Sigmoid colon (tissue), 7 donors: ENCODE measurements around the gene CEMIP. TPM values are rescaled to one million over a fixed set of nuclear protein-coding genes. Genes with fewer than 3 reads are reported as not detected.

Experiments
- DNase-seq: peaks from one replicate; pipeline ENCODE4 v3.0.0-alpha.2; 2019
- H3K27ac ChIP-seq, 4 donors: fragments of 200-600 bp; sonication (generic); one replicate each; pipeline ENCODE4 v1.5.1; 2016 to 2019; ENCODE audit warnings: mild to moderate bottlenecking in 1 of 4
- H3K27me3 ChIP-seq, 3 donors: fragments of 200-600 bp; sonication (generic); one replicate each; pipeline ENCODE4 v1.5.1; 2019; ENCODE audit warnings: mild to moderate bottlenecking in 1 of 3
- H3K36me3 ChIP-seq, 4 donors: fragments of 200-600 bp; sonication (generic); one replicate each; pipeline ENCODE4 v1.5.1; 2016 to 2019
- H3K4me1 ChIP-seq, 4 donors: fragments of 200-600 bp; sonication (generic); one replicate each; pipeline ENCODE4 v1.5.1; 2017 to 2019
- H3K4me3 ChIP-seq, 4 donors: fragments of 200-600 bp; sonication (generic); one replicate each; pipeline ENCODE4 v1.5.1; 2017 to 2019; ENCODE audit warnings: mild to moderate bottlenecking in 2 of 4, moderate library complexity in 1 of 4
- H3K9me3 ChIP-seq, 4 donors: fragments of 200-600 bp in 3 of 4; sonication (generic) in 3 of 4; one replicate each; pipeline versions ENCODE4 v1.5.1 to v1.6.1; 2013 to 2019
- CTCF ChIP-seq, 4 experiments: fragments of 450-650 bp in 3 of 4; fragments of 200-600 bp in 1 of 4; IDR thresholded peaks; one replicate each; pipeline ENCODE4 v1.5.1; 2016 to 2019; ENCODE audit warnings: antibody characterized with exemption in 4 of 4, mild to moderate bottlenecking in 3 of 4, moderate library complexity in 2 of 4
- EP300 ChIP-seq, 4 donors: sonication (generic); formaldehyde crosslinking; IDR thresholded peaks; one replicate each; pipeline ENCODE4 v1.6.1; 2017; ENCODE audit warnings: antibody characterized with exemption in 4 of 4
- POLR2A ChIP-seq, 2 donors: fragments of 450-650 bp; IDR thresholded peaks; one replicate each; pipeline ENCODE4 v1.6.1; 2016; ENCODE audit warnings: antibody characterized with exemption in 2 of 2, mild to moderate bottlenecking in 2 of 2, moderate library complexity in 2 of 2
- POLR2AphosphoS5 ChIP-seq, 4 donors: sonication (generic); formaldehyde crosslinking; IDR thresholded peaks; one replicate each; pipeline ENCODE4 v1.6.1; 2017; ENCODE audit warnings: antibody characterized with exemption in 4 of 4
- WGBS, 2 donors: extraction: QIAGEN DNeasy Blood & Tissue Kit; methylation state at CpG; one replicate each; pipeline ENCODE4 v1.1.7; 2013; 5-methylcytosine and 5-hydroxymethylcytosine counted together
- intact Hi-C: fragments of 100-400 bp; cut with DNase I; formaldehyde crosslinking; loops from one replicate; pipeline ENCODE4 v1.15.1; 2023
- polyA plus RNA-seq, 3 donors: library from polyadenylated mRNA; stranded (reverse); fragments of 200-250 nt; gene quantifications; one replicate each; pipeline ENCODE4 v1.2.3, GENCODE V29; 2013
- total RNA-seq, 4 donors: library from RNA; depleted of rRNA; stranded (reverse); fragments of >200 nt; gene quantifications; one replicate each; pipeline ENCODE4 v1.1.0, GENCODE V29; 2016
- donor health status: healthy with polysubstance abuse.
- donor health status: Bipolar disorder and iron deficiency.
- donor health status: healthy.

The CEMIP gene
- total and polyA plus RNA-seq, 7 donors: under 0.01 to 2.1 (median under 0.01) TPM; not detected in 2

DNA sequence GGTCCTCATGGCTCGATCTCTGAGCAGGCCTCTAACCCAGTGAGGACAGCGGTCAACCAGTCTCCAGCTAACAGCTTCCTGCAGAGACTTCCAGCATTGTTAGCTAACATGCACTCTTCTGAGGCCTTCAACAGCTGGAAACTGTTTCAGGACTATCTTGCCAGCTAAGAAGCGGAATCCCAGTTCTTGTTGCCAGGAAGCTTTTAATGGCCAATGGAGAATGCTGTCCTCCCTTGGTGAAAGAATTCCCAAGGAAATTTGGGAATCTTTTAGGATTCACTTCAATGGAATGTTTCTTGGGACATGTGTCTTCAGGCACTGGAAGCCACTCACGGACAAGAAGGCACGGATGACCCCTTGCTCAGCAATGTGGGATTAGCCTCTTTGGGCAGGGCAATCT, 91.7 kb downstream of the CEMIP start:
- TF ChIP-seq POLR2AphosphoS5 (IDR thresholded peaks at IDR 0.05) (no peak), EP300 (IDR thresholded peaks at IDR 0.05) (no peak), CTCF (IDR thresholded peaks at IDR 0.05) (no peak), POLR2A (IDR thresholded peaks at IDR 0.05) (no peak)

GRCh38 chr15:80871858-80872257, 92.7 kb downstream of the CEMIP start:
- Histone ChIP-seq H3K36me3 (no peaks in the 10 kb centered on the region), H3K4me3 (no peak overlapping the region), H3K4me1 (peaks cover 0 to 11% (median 7%) of the 10 kb centered on the region in 4 donors), H3K27ac (no peak overlapping the region), H3K27me3 (no peaks in the 10 kb centered on the region), H3K9me3 (no peaks in the 10 kb centered on the region)
- intact Hi-C loops: no loop called here
- TF ChIP-seq POLR2A (IDR thresholded peaks at IDR 0.05) (no peak), EP300 (IDR thresholded peaks at IDR 0.05) (no peak), POLR2AphosphoS5 (IDR thresholded peaks at IDR 0.05) (no peak), CTCF (IDR thresholded peaks at IDR 0.05) (no peak)
- no peak for DNase-seq
- WGBS, 2 donors: 92 to 94% methylated on average over 12 of the region's 12 CpGs

More for the DNA sequence above, 91.7 kb downstream of the CEMIP start:
- H3K27me3 ChIP-seq: no peaks in the 10 kb centered on the region
- WGBS, 2 donors: 78 to 87% methylated on average over 5 of the region's 5 CpGs
- no peak overlapping the region for H3K27ac ChIP-seq
- no peak overlapping the region for H3K4me3 ChIP-seq
- peaks cover 0 to 6% (median 3%) of the 10 kb centered on the region in 4 donors for H3K4me1 ChIP-seq
- H3K36me3 ChIP-seq: no peaks in the 10 kb centered on the region
- DNase-seq: no peak
- no peaks in the 10 kb centered on the region for H3K9me3 ChIP-seq
- intact Hi-C loops: no loop called here

DNA sequence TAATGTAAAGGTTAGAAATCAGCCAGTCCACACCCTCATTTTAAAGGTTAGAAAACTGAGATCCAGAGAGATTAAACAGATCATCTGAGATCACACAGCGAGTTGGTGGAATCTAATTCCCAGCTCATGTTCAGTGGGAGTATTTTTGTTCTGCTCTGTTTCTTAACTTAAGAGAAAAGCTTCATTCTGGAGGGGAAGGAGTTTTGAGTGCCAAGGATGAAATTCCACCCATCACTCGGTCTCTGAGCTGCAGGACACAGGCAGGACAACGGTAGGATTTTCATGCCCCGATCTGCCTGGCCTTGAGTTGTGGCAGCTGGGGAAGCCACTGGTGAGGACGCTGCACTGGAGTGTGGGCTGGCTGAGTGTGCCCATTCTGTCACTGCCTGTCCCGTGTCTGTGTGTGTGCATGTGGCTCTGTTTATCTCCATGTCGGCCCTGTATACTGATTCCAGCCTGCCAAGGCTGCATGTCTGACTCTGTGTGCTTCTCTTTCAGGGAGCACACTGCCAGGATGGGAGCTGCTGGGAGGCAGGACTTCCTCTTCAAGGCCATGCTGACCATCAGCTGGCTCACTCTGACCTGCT, 94.3 kb downstream of the CEMIP start:
- Histone ChIP-seq H3K27ac (no peak overlapping the region), H3K4me1 (peaks cover 0 to 11% (median 9%) of the 10 kb centered on the region in 4 donors), H3K4me3 (no peak overlapping the region), H3K27me3 (no peaks in the 10 kb centered on the region), H3K36me3 (no peaks in the 10 kb centered on the region), H3K9me3 (no peaks in the 10 kb centered on the region)
- TF ChIP-seq POLR2A (IDR thresholded peaks at IDR 0.05): no peak
- TF ChIP-seq EP300 (IDR thresholded peaks at IDR 0.05): no peak
- no peak for TF ChIP-seq POLR2AphosphoS5 (IDR thresholded peaks at IDR 0.05)
- no peak for TF ChIP-seq CTCF (IDR thresholded peaks at IDR 0.05)
- intact Hi-C loops: no loop called here
- WGBS, 2 donors: 84 to 90% methylated on average over 7 of the region's 7 CpGs
- DNase-seq: no peak

GRCh38 chr15:80875568-80876347, 96.6 kb downstream of the CEMIP start:
- no peak for DNase-seq
- no peak overlapping the region for H3K27ac ChIP-seq
- WGBS, 2 donors: 75 to 85% methylated on average over 8 of the region's 8 CpGs

More at GRCh38 chr15:80875568-80876347, 96.6 kb downstream of the CEMIP start:
- Histone ChIP-seq H3K27me3 (no peaks in the 10 kb centered on the region), H3K36me3 (no peaks in the 10 kb centered on the region), H3K9me3 (no peaks in the 10 kb centered on the region), H3K4me3 (no peak overlapping the region), H3K4me1 (peaks cover 0 to 23% (median 9%) of the 10 kb centered on the region in 4 donors)
- intact Hi-C loops: no loop called here
- TF ChIP-seq EP300 (IDR thresholded peaks at IDR 0.05) (no peak), CTCF (IDR thresholded peaks at IDR 0.05) (no peak), POLR2AphosphoS5 (IDR thresholded peaks at IDR 0.05) (peak in 1 of 4 donors; percentile 6)
